Uterus (tissue), 4 donors: Measurements from ENCODE around the gene DNAH8. TPM values are rescaled to one million over a fixed set of nuclear protein-coding genes. Genes with fewer than 3 reads are reported as not detected.
"Not testable (repeated sequence)": the region's sequence is repeated elsewhere in the genome, so short reads cannot be mapped to it uniquely, and the experiment has no call there.

Experiments
- DNase-seq, 2 donors: peaks; one replicate each; pipeline ENCODE4 v3.0.0-alpha.2; 2019 to 2020
- H3K27ac ChIP-seq, 2 donors: fragments of 200-600 bp; sonication (generic); 1 replicate in 1 of 2; 2 replicates in 1 of 2; pipeline ENCODE4 v1.5.1; 2016 to 2018
- H3K27me3 ChIP-seq, 2 donors: fragments of 200-600 bp; sonication (generic); one replicate each; pipeline ENCODE4 v1.5.1; 2018 to 2019; ENCODE audit warnings: control low read depth in 1 of 2
- H3K36me3 ChIP-seq, 2 donors: fragments of 200-600 bp; sonication (generic); one replicate each; pipeline ENCODE4 v1.5.1; 2019; ENCODE audit warnings: control low read depth in 1 of 2
- H3K4me1 ChIP-seq, 2 donors: fragments of 200-600 bp; sonication (generic); one replicate each; pipeline ENCODE4 v1.5.1; 2018 to 2019; ENCODE audit warnings: control low read depth in 1 of 2
- H3K4me3 ChIP-seq, 2 donors: fragments of 200-600 bp; sonication (generic); 1 replicate in 1 of 2; 2 replicates in 1 of 2; pipeline ENCODE4 v1.5.1; 2018 to 2019; ENCODE audit warnings: mild to moderate bottlenecking in 1 of 2
- H3K9me3 ChIP-seq, 2 donors: fragments of 200-600 bp; sonication (generic); one replicate each; pipeline ENCODE4 v1.5.1; 2019; ENCODE audit warnings: control low read depth in 1 of 2
- CTCF ChIP-seq, 4 experiments: fragments of 200-600 bp in 2 of 4; fragments of 450-650 bp in 2 of 4; sonication (generic) in 2 of 4; IDR thresholded peaks; one replicate each; pipeline ENCODE4 v1.5.1; 2016 to 2019; ENCODE audit warnings: antibody characterized with exemption in 4 of 4, mild to moderate bottlenecking in 2 of 4, moderate library complexity in 1 of 4
- POLR2A ChIP-seq, 2 donors: fragments of 450-650 bp; IDR thresholded peaks; one replicate each; pipeline ENCODE4 v1.6.1; 2016; ENCODE audit warnings: antibody characterized with exemption in 2 of 2, mild to moderate bottlenecking in 1 of 2, moderate library complexity in 1 of 2
- intact Hi-C: fragments of 100-400 bp; cut with DNase I; formaldehyde crosslinking; loops from one replicate; pipeline ENCODE4 v1.15.1; 2023; ENCODE audit warnings: low total_unique reads
- total RNA-seq, 4 donors: library from RNA; depleted of rRNA in 3 of 4; stranded (reverse); fragments of >200 nt in 3 of 4; gene quantifications; one replicate each; pipeline versions ENCODE4 v1.1.0 to v1.2.4, GENCODE V29; 2014 to 2023
- donor health status: DM: yes; HTN: yes; CAD: no.

The DNAH8 gene
- total RNA-seq, 4 donors from 2014 or later, result 0.03 to 0.69 TPM; not detected in 2

DNA sequence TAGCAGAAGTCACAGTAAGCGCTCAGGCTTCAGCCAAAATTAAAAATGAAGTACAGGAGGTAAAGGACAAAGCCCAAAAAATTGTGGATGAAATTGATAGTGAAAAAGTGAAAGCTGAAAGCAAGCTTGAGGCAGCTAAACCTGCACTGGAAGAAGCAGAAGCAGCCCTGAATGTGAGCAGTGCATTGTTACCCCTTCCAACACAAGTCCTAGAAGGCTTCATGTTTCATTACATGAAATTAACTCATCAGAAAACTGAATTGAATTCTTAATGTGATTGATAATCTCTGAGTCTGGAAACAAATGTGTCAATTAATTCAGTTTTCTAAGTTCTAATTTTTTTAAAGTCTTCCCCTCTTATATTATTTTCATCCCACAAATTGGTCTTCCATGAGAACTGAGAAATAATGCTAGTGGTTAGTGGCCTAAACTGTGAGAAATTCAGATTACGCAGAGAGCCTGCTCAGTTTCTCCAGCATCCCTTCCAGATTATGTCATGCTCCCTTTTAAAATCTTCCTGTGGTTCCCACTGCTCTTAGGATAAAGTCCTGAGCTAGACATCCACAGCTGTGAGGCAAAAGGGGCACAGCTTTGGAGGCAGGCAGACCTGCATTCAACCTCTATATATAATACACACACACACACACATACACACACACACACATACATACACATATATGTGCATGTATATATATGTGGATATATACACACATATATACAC is 200.3 kb downstream of the DNAH8 start:
- H3K4me3 ChIP-seq, result no peak overlapping the region
- H3K9me3 ChIP-seq, result no peaks in the 10 kb centered on the region
- intact Hi-C loops, result no loop called here
- H3K4me1 ChIP-seq, result no peaks in the 10 kb centered on the region
- H3K27ac ChIP-seq, result no peak overlapping the region
- DNase-seq, result no peak
- H3K27me3 ChIP-seq, result no peaks in the 10 kb centered on the region
- no peaks in the 10 kb centered on the region for H3K36me3 ChIP-seq
- TF ChIP-seq CTCF (IDR thresholded peaks at IDR 0.05), result no peak
- no peak for TF ChIP-seq POLR2A (IDR thresholded peaks at IDR 0.05)

DNA sequence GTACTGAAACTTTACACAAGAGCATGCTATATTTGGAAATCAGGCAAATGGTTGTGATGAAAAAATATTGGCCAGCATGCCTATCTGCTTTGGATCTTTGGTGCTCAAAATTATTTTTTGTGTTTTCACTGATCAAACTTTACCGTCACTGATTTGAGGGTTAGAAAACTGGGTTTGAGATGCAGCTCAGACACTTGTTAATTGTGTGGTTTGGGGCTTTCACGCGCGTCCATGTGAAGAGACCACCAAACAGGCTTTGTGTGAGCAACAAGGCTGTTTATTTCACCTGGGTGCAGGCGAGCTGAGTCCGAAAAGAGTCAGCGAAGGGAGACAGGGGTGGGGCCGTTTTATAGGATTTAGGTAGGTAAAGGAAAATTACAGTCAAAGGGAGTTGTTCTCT is 206.4 kb downstream of the DNAH8 start:
- H3K9me3 ChIP-seq, H3K27me3 ChIP-seq, DNase-seq, H3K36me3 ChIP-seq, H3K4me1 ChIP-seq, intact Hi-C loops, H3K4me3 ChIP-seq, H3K27ac ChIP-seq: not testable (repeated sequence)

GRCh38 chr6:38924791-38925509 is 209.8 kb downstream of the DNAH8 start:
- Histone ChIP-seq H3K36me3 (no peaks in the 10 kb centered on the region), H3K9me3 (no peaks in the 10 kb centered on the region), H3K4me3 (no peak overlapping the region), H3K4me1 (no peaks in the 10 kb centered on the region), H3K27ac (no peak overlapping the region), H3K27me3 (peaks cover 0 to 4% of the 10 kb centered on the region in 2 donors)
- no peak for DNase-seq
- intact Hi-C loops, result no loop called here
- TF ChIP-seq POLR2A (IDR thresholded peaks at IDR 0.05) (no peak), CTCF (IDR thresholded peaks at IDR 0.05) (no peak)

DNA sequence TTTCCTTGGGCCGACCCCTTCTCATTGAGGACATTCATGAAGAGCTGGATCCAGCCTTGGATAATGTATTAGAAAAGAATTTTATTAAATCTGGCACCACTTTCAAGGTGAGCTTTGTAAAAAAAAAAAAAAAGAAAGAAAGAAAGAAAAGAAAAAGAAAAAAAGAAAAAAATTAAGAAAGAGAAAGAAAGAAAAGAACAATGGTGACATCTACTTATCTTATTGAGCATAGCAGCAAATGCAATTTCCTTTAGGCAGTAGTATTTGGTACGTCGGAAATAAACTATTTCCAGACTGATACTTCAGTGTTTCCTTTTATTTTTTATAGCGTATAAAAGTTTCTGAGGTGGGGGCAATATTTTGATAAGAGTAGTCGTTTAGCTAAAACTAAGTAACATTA is 214.4 kb downstream of the DNAH8 start:
- intact Hi-C loops, result no loop called here
- H3K27me3 ChIP-seq, result peaks cover 0 to 4% of the 10 kb centered on the region in 2 donors
- DNase-seq, result no peak
- no peaks in the 10 kb centered on the region for H3K4me1 ChIP-seq
- H3K4me3 ChIP-seq, result no peak overlapping the region
- no peak overlapping the region for H3K27ac ChIP-seq
- no peaks in the 10 kb centered on the region for H3K9me3 ChIP-seq
- TF ChIP-seq CTCF (IDR thresholded peaks at IDR 0.05) (no peak), POLR2A (IDR thresholded peaks at IDR 0.05) (no peak)
- H3K36me3 ChIP-seq, result no peaks in the 10 kb centered on the region

DNA sequence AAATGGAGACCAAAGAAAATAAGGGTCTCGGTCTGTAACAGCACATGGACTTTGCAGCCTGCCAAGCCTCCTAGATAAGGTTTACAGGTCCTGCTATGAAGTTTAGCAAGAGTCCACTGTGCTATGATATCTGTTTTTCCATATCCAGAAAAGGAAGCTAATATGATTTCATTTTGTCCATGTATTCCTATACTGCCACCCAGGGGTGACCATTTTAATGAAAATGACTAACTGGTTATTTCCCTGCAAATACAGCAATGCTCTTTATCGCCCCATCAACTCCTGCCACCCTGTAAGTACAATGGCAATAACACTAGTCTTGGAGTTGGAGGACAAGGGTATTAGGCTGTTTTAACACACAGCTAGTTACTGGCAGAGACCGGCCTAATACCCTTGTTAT is 218.3 kb downstream of the DNAH8 start:
- TF ChIP-seq CTCF (IDR thresholded peaks at IDR 0.05) (no peak), POLR2A (IDR thresholded peaks at IDR 0.05) (no peak)
- H3K27ac ChIP-seq, result no peak overlapping the region

More for the DNA sequence above, 218.3 kb downstream of the DNAH8 start:
- Histone ChIP-seq H3K4me3 (no peak overlapping the region), H3K36me3 (no peaks in the 10 kb centered on the region), H3K27me3 (peaks cover 0 to 4% of the 10 kb centered on the region in 2 donors), H3K4me1 (no peaks in the 10 kb centered on the region), H3K9me3 (no peaks in the 10 kb centered on the region)
- intact Hi-C loops, result no loop called here
- DNase-seq, result no peak
